Measurements from ENCODE around the gene DERA.
"Not testable (repeated sequence)": the region's sequence is repeated elsewhere in the genome, so short reads cannot be mapped to it uniquely, and the experiment has no call there.

Gene DERA

GRCh38 chr12:15967053-15967452, 55.9 kb downstream of the DERA start:
- not testable (repeated sequence) for DNase-seq

DNA sequence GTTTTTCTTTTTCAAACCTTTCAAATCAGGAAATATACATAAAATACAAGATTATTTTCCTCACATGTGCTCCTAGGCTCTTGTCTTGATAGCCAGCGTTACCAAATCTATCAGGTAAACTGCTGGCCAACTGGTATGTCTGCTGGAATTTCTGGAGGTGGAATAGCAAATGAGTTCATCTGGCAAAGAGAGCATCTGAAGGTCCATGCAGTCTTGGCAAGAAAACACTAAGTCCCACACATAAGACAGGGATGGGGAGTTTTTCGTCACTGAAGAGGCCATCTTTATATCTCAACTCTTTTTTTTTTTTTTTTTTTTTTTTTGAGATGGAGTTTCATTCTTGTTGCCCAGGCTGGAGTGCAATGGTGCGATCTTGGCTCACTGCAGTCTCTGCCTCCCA, 60.1 kb downstream of the DERA start:
- no peak for DNase-seq

DNA sequence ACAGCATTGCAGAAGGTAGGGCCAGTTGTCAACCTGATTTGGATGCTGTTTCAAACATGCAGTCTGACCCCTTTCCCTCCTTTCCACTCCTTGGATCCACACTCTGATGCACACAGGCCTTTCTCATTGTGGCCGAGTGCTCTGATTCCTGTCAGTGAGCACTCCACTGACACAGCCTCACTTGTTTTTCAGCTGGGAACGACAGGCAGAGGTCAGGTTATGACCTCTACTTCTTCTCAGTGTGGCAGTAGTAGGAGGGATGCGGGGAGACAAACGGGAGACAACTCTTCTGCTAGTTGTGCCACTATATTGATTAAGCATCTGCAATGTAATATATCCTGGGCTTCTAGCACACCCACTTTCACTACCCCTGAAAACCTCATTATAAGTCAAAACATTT, 61.8 kb downstream of the DERA start:
- no peak for DNase-seq

- no peak for DNase-seq
These were observed 67.1 kb downstream of the DERA start for GRCh38 chr12:15977999-15978951.

DNA sequence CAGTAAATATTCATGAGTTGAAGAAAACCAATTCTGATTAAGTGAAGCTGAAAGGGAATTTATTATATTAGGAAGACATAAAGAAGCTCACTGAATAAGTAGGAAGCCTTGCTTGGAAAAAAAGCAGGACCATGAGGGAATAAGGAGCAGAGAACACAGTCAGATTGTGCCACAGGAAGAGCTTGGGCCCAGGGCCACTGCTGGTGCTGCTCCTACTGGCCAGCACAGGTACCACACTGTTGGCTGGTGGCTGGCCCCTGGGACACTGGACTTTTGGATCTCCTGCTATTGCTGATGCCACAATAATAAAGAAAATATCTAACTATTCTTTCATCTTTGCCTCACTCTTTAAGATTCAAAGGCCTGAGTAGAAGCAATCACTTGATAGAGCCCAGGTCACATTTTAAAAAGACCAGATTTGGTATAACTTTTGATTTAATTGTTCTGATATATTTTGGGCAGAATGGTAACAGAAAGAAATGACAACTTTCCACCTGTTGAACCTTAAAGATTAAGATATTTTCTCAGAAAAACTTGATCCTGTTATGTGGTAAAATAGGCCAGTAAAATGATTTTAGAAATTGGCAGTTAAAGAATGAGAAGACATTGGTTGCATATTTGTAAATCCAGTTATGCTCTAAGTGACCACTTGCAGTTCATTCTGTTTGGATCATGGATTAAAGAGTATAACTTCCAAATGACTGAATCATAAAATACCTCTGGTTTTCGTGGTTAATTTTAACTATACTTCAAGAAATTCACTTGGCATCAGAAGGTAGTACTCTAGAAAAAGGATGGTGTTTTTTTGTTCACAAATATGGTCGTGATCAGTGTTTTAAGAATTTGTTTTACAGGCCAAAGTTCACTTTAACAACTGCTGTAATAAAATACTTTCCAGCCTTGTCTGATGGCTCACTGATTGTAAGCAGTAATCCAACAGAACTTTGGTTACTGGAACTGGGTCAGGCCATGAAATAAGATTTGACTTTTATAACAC, 68.3 kb downstream of the DERA start:
- DNase-seq = peak; percentile 7

GRCh38 chr12:15982071-15982470, 70.9 kb downstream of the DERA start:
- no peak for DNase-seq

GRCh38 chr12:15982471-15982870, 71.3 kb downstream of the DERA start:
- DNase-seq = no peak

DNA sequence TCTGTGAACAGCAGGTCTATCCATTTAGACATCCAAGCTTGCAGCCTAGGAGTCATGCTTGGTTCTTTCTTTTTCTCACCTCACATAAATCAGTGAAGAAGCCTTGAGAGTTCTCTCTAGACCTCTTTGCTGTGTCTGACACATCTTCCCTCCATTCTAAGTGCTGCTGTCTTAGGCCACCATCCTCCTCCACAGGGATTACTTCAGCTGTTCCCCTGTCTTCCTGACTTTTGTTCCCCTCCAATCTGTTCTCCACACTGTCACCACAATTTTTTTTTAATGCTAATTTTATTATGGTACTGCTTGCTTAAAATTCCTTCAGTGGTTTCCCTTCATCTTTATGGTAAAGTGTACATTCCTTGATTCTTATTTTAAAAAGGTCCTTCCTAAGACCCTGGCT, 71.8 kb downstream of the DERA start:
- DNase-seq = no peak

DNA sequence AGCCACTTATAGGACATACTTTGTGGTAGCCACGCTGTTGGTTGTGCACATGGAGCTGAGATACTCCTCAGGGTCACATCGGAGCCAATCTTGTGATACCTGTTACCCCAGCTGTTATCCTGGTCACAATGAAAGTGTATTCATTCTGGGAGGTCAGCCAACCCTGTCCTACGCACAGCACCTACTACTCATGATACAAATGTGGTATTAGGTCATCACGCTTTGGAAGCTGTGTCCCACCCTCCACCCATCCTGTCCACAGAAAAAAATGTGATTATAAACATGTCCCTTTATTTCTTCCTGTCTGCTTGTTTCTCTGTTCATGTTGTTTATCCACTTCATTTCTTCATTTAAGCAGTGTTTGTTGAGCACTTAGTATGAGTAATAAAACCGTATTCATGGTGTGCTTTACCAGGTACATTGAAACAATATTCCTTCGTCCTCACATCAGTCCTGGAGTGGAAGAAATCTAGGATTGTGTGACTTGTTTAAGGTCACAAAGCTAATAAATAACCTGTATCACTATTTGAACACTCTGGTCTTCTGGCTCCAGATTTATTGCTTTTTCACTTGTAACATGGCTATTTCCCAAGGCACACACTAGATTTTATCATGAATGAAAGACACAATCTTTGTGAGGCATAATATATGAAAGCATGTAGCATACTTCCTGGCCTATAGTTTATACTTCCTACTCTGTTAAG, 73.1 kb downstream of the DERA start:
- no peak for DNase-seq

GRCh38 chr12:15984963-15985362, 73.8 kb downstream of the DERA start:
- DNase-seq = no peak

DNA sequence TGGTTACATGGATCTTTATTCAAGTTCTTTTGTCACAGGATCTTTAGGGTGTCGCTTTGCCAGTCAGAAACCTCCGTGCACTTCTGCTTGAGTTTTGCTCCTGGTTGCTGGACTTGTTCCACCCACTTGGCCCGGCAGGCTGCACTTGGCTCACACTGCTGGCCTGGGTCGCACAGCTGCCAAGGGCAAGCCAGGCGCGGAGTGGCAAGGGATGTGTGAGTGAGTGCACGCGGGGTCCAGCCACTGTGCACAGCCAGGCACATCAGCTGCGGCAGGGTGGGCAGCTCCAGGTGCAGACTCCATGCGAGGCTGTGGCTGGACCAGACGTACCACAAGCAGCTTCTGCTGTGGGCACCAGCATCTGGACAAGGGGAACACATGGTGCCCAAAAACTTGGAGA, 76.6 kb downstream of the DERA start:
- no peak for DNase-seq

DNA sequence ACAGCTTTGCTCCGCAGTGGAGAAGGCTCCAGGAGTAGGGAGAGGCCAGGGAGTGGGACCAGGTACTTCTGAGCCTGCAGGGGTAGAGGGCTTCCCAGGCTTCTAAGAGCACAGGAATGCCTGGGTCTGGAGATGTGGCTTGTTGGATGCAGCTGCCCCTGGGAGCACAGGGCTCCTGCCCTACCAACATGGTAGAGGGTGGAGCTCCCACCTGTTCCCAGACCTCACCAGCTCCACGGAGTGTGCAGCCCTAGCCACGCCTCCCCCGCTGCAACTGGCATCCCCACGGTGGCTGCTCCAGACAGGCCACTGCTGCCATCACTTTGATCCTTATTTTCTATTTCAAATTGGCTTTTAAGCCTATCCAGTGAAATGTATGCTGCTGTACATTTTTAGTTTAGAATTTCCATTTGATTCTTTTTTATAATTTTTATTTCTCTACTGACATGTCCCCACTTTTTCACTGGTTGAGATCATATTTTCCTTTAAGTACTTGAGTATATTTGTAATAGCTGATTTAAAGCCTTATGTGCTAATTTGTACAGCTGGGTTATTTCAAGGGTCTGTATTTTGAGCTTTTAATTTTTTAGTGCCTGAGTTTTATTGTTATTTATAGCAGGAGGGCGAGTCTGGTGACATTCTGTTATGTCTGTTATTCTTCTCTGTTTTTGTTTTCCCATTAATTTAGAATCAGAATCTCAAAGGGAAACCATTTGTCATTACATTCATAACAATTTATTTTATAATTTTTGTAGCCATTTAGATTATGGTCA, 78.0 kb downstream of the DERA start:
- DNase-seq = no peak

GRCh38 chr12:15995801-15996200, 84.7 kb downstream of the DERA start:
- no peak for DNase-seq

GRCh38 chr12:15996254-15996653, 85.1 kb downstream of the DERA start:
- DNase-seq = no peak

DNA sequence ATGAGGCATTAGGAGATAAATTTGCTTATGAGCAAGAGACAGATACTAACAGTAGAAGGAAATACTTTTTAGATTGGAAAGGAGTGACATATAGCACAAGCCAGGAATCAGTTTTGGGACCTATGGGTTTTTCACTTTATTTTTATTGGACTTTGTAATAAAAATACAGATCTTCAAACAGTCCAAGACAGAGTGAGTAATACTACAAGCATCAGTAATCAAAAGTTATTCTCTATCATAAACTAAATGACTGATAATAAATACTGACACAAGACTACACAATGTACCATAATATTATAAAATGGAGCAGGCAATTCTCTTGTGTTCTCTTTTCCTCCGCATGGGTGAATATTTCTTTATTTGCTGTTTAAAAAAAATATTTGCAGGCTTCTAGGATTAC, 85.8 kb downstream of the DERA start:
- DNase-seq = no peak

GRCh38 chr12:15997910-15998309, 86.8 kb downstream of the DERA start:
- DNase-seq = no peak

DNA sequence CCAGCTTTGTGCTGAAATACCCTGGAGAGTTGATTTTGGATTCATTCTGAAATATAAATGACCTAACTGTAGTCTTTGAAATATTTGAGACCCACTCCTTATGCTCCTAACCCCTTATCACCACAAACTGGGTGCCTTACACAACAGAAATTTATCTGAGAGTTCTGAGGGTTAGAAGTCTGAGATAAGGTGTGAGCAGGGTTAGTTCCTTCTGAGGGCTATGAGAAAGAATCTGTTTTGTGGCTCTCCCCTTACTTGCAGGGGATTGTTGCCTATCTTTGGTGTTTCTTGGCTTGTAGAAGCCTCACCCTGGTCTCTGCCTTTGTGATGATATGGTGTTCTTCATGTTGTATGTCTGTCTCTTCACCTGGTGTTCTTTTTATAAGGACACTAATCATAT, 91.7 kb downstream of the DERA start:
- DNase-seq = no peak

- no peak for DNase-seq
These were observed 92.3 kb downstream of the DERA start for GRCh38 chr12:16003460-16003859.

DNA sequence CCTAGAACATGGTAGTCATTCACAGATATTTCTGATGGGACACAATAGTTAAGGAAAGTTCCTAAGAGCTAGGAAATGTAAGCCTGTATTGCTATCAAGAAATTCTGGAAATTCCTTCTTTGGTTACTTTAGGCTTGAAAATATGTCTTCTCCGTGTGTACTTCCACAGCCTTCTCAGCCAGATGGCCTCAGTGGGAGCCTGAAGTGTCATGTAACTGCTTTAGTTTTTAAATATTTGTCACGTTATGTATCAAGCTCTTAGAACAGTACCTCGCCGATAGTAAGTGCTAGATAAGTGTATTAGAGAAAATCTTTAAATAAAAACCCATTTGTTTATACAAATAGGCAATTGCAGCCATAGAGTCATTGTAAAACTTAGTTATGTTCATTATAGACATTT, 95.6 kb downstream of the DERA start:
- no peak for DNase-seq

GRCh38 chr12:16008421-16008824, 97.3 kb downstream of the DERA start:
- DNase-seq = no peak

GRCh38 chr12:16012117-16012516, 101.0 kb downstream of the DERA start:
- no peak for DNase-seq

GRCh38 chr12:16013722-16014121, 102.6 kb downstream of the DERA start:
- DNase-seq = not testable (repeated sequence)

Data from activated CD4-positive, alpha-beta T cell treated with anti-CD3 and anti-CD28 coated beads for 48 hours (primary cell).